ENCODE results near the gene ALOX15.
"Not testable (repeated sequence)": the region's sequence is repeated elsewhere in the genome, so short reads cannot be mapped to it uniquely, and the experiment has no call there.

- not testable (repeated sequence) for TF ChIP-seq CTCF (IDR thresholded peaks at IDR 0.05; ENCODE audit: borderline replicate concordance, extremely low read depth, low read length, poor library complexity, severe bottlenecking); EZH2 (IDR thresholded peaks at IDR 0.05; ENCODE audit: borderline replicate concordance, low read depth, low read length, severe bottlenecking)
These were observed 799 bp downstream of the ALOX15 start for GRCh38 chr17:4640569-4641188.
